NCI-H187 (cell line): ENCODE results near the gene POGK.
A peak's percentile ranks its signal among the peaks of the same experiment; 100 is the strongest.
"Not testable (repeated sequence)": the region's sequence is repeated elsewhere in the genome, so short reads cannot be mapped to it uniquely, and the experiment has no call there.

Source experiments
- DNase-seq, 2 experiments: peaks; one replicate each; lab custom pipeline; 2025; lab: John Stamatoyannopoulos, UW

The POGK gene

GRCh38 chr1:166838766-166839599 is at the start of gene POGK:
POGK (plus strand) TSS chr1:166839475; CDS start chr1:166840957, 1,482 bp downstream.
- DNase-seq, result peak; percentile 84 to 96

GRCh38 chr1:166796620-166797236 is 42.5 kb upstream of the POGK start:
- no peak for DNase-seq

GRCh38 chr1:166808952-166809351 is 30.3 kb upstream of the POGK start:
- no peak for DNase-seq

GRCh38 chr1:166811691-166812090 is 27.6 kb upstream of the POGK start:
- DNase-seq, result no peak

- DNase-seq, result no peak
These were observed 25.6 kb upstream of the POGK start for GRCh38 chr1:166813508-166814223.

GRCh38 chr1:166814611-166815010 is 24.7 kb upstream of the POGK start:
- no peak for DNase-seq

GRCh38 chr1:166819974-166820373 is 19.3 kb upstream of the POGK start:
- no peak for DNase-seq

GRCh38 chr1:166822385-166822784 is 16.9 kb upstream of the POGK start:
- no peak for DNase-seq

GRCh38 chr1:166827426-166827825 is 11.8 kb upstream of the POGK start:
- no peak for DNase-seq

- not testable (repeated sequence) for DNase-seq
These were observed 9.5 kb upstream of the POGK start for GRCh38 chr1:166829762-166830161.

- no peak for DNase-seq
These were observed 2.5 kb upstream of the POGK start for GRCh38 chr1:166836733-166837132.

GRCh38 chr1:166839600-166840308 is 479 bp downstream of the POGK start:
- peak; percentile 31 to 80 for DNase-seq

GRCh38 chr1:166840309-166841274 is 1.3 kb downstream of the POGK start:
- DNase-seq, result no peak

GRCh38 chr1:166843322-166843721 is 4.0 kb downstream of the POGK start:
- no peak for DNase-seq

GRCh38 chr1:166843769-166844596 is 4.7 kb downstream of the POGK start:
- DNase-seq, result no peak

GRCh38 chr1:166844791-166845190 is 5.5 kb downstream of the POGK start:
- no peak for DNase-seq

- no peak for DNase-seq
These were observed 8.9 kb downstream of the POGK start for GRCh38 chr1:166848193-166848592.

GRCh38 chr1:166849135-166849534 is 9.9 kb downstream of the POGK start:
- DNase-seq, result no peak

- DNase-seq, result no peak
These were observed 13.6 kb downstream of the POGK start for GRCh38 chr1:166852918-166853317.

GRCh38 chr1:166855558-166855957 is 16.3 kb downstream of the POGK start:
- no peak for DNase-seq
